NCI-H2081 treated with DMSO at 0.1 percent for 48 hours (cell line): Measurements from ENCODE around the gene NYAP2.

ENCODE experiments used
- DNase-seq: peaks from one replicate; lab custom pipeline; 2025; lab: John Stamatoyannopoulos, UW

The NYAP2 gene

DNA sequence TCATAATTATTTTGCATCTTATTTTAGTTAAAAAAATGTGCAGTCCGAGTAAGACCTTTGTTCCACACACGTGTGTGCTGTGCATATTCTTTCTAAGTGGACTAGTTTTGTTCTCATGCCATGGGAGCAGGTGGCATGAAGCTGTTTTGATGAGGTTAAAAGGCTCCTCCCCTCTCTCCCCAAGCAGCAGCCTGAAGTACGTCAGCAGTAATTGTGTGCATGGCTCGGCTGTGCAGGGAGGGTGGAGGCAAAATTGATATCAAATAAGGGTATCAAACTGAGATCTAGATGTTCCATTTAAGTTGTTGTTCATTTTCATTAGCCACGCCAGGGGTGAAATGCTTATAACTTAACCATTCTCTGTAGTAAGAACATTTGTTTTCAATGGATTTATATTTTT is at the start of gene NYAP2:
Gene NYAP2 (plus strand): TSS at position 207 of the 400 bp plus-strand sequence. CDS start 9,171 bp downstream, outside the sequence.
- DNase-seq = peak; percentile 84

DNA sequence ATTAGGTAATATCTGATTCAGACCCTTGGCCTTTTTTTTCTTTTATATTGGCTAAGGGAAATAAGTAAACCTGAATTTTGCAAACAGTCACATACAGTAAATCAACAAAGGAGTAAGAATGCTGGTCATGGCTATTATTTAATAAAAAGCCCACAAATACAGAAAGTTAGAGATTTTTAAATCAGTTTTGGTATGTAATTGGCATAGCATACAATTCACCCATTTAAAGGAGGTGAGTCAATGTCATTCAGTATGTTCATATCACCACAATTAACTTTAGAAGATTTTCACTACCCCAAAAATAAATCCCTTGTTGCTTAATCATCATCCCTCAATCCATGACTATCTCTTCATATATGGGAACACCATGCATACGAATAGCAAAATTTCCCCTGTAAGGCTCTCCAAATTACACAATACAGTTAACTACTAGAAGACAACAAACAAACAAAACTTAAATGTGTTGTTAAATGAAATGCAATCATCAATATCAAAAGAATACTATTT is 45.9 kb upstream of the NYAP2 start:
- DNase-seq = no peak

DNA sequence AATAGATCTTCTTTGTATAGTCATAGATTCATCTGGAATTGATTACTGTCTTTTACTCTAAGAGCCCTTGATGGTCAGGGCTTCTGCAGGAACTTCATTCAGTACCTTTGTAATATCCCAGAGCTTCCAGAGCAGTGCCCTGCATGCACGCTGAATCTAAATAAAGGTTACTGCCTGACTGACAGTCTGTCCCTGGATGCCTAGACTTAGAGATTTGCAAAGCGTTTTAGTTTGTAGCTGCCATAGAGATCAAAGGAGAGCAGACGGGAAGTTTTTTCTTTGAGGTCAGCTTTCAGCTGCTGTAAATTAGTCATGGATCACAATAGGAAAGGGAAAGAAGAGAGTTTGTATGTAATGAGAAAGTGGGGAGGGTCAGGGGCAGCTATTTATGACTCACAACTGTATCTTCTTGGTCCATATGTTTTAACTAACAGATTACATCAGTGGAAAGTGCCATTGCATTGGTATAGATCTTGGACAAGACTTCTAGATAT is 45.2 kb upstream of the NYAP2 start:
- DNase-seq = no peak

DNA sequence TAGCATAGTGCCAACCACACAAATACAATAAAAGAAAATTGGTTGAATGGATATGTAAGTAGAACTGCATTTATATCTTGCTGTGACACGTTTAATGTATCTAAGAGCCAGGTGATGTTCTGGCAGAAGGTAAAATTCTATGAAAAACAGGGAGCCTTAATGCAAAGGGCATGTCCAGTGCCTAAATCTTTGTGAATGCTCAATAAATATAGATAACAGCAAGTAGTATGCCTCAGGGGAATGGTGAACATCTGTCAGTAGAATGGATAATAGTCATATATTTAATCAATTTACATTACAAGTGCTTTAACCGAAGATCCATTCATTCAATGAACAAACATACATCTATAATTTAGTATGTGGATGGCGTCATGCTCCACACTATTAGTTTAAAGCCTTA is 43.7 kb upstream of the NYAP2 start:
- DNase-seq = peak; percentile 99

DNA sequence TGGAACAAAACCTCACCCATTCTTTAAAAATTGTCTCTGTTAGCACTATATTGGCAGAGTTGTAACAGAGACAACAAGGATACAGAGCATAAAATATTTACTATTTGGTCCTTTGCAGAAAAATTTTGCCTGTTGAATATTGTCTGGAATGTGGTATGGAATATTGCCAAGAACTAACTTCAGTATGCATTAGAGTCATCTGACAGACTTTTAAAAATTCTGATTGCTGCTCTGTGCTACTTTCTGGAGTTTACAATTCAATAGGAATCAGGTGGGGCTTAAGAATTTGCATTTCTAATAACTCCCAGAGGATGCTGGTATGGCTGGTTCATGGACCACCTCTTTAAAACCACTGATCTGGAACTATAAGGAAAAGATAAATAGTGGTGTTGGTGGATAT is 32.8 kb upstream of the NYAP2 start:
- DNase-seq = no peak

DNA sequence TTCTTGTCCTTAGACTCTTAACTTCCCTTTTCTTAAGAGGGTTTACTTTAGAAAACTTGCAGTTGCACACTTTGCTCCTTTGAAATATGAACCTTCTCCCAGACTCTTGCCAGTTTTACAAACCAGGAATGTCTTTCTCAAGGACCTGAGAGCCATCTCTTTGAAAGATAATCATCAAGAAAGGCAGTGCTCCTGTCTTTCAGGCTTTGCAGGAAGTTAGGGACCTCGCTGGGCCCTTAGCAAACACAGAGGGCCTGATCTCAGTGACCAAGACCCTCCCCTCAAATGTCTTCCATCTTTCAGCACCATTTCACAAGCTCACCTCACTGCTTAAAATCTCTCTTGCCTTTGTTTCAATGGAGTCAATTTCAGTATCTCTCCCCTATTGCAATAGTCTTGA is 32.0 kb upstream of the NYAP2 start:
- no peak for DNase-seq

DNA sequence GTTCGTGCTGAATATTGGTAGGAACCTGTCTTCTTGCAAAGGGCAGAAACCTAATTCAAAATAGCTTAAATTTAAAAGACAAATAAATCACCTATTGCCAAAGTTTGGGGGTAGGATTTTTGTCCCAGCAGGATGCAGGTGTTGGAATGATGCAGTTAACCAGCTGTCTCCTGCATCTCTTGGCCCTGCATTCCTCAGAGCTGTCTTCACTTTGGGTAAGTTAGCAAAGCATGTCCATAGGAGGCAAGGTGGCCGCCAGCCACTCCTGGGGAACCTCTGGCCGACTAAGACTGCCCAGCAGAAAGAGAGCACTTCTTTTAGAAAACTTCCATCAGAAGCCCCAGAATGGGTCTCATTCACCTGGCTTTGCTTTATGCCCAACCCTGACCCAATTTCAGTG is 20.5 kb upstream of the NYAP2 start:
- no peak for DNase-seq

DNA sequence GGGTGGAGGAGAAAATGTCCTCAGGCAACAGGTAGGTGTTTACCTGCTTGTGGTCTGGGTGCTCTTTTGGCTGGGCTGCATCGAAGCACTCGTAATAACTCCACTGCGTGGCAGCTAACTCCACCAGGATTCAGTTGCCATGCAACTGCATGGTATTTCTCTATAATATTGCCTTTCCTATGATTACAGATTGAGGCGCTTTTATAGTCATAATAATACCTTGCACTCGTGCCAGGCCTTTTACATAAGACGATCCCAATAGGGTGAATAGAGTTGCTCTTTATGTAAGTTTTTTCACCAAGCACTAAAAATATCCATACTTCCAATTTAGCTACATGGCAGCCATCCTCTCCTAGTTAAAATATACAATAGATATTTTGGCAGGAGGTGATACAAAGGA is 19.7 kb upstream of the NYAP2 start:
- DNase-seq = peak; percentile 92

DNA sequence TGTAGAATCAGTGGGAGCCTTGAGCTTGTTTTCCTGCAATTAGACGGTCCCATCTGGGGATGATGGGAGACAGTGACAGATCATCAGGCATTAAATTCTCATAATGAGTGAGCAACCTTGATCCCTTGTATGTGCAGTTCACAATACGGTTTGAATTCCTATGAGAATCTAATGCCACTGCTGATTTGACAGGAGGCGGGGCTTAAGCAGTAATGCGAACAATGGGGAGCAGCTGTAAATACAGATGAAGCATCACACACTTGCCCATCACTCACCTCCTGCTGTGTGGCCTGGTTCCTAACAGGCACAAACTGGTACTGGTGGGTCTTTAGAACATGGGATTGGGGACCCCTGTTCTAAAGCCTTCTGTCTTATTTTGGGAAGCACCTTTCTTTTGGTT is 17.9 kb upstream of the NYAP2 start:
- no peak for DNase-seq

DNA sequence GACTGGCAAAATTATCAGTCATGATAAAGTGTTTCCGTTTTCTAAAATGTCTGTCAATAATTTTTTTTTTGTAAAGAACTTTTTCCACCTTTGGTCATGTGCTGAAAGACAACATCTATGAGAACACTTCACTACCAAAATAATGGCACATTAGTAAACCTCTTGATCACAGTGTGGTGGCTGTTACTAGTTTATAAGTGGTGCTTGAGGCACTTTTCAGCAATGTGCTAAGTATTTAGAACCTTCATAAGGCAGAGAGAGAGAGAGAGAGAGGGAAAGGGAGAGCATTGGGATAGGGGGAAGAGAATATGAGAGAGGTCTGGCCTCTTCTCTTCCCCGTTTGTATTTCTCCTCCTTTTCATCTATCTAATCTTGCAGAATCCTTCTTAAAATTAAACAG is 1.1 kb upstream of the NYAP2 start:
- DNase-seq = no peak

DNA sequence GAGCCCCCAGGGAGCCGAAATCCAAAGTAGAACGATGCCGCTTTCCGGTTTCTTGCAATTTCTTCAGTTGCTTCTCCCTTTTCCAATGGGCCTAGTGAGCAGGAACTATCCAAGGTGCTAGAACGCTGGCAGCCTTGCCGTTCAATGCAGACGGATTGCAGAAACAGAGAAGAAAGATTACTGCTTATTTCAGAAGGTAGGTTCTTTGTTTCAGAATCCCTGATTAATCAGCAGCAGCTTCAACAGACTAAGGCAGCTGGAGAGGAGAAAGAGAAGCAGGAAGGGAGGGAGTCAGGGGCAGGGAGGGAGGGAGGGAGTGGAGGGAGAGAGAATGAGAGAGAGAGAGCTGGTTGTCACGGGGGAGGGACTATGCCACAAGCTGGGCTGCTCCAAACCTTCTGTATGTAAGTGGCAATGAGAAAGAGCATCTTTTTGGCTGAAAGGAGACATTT is 576 bp downstream of the NYAP2 start:
- no peak for DNase-seq

DNA sequence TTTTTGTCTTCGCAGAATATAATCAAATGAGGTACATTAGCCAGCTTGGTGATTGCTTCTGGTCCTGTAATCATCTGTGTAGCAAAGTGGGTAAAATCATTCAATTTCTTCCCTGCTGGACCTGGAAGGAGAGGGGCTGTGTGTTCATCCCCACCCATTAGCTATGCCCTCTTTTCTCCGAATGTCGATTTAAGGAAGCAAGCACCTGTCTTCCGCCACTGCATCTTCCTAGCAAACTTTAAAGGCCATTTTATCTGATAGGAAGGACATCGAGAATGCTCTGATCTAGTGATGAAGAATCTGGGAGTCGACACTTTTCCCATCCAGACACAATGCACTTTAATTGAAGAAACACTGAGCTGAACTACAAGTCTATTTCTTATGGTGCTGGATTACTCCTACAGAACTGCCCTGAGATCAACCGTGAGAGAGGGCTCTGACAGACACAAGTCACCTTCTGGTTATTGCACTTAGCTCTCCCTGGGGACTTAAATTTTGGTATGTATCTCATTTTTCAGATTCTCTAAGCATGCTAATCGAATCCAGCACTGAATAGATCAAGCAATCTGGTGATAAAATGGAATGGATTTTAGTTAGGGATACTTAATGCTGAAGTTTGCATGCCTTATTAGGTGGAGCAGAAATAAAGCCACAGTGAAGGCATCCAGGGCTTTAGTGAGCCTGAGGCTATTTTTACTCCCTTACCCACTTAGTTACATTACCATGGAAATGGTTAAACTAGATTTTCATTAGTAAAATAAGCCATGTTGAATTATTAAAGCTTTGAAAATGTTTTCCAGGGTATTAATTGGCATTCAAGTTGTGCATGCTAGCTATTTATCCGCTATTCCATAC is 1.3 kb downstream of the NYAP2 start:
- no peak for DNase-seq

DNA sequence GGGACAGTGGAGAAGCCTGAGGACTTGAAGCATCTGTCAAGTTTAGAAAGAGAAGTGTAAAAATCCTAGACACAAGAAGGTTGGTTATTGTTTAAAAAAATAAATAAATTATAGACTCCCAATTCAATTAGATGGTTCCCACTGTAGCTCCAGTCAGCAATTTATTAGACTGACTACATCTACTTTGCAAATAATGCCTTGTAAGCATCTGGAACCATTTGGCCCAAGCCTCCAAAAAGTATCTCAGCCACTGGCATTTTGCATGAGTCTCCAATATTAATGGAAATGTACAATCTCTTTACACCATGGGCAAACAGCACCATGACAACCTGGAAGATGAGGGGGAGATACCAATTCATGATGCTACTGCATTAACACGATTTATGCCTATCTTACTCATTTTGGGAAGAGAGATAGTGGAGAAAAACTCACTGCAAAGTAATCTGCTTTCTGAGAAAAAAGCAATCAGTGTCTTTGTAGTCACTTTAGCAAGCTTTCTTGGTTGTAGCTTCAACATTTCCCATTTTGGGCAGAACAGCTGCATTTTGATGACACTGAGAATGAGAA is 2.8 kb downstream of the NYAP2 start:
- DNase-seq = no peak

DNA sequence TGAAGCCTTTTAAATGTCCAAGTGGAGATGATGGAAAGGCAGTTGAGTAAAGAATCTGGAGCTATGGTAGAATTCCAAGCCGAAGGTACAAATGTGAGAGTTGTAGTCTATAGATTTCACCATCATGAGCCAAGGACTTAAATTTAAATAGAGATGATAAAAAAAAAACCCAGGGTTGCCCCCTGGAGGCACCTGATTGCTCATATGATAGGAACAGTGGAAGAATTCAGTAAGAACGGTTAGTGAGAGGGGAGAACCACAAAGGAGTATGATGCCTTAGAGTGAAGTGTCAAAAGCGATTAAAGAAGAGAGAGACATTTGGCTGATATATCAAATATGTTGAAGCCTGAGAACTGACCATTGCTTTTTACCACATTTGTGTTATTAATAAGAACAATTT is 11.9 kb downstream of the NYAP2 start:
- DNase-seq = no peak

DNA sequence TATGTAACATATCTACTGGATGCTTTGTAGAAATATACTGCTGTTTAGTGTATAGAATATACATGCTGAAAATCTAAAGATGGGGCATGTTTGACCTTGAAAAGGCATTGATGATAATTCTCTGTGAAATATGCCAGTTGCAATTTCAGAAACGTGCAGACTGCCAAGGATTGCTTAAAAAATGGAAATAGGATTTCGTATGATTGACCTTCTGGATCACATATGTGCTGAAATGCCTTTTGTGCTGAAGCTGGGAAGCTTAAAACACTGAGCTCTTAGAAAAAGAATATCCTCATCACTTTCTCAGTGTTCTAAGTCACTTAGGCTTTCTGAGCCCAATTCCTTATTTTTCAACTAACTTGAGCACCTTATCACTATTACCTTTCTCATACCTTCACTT is 14.3 kb downstream of the NYAP2 start:
- no peak for DNase-seq

DNA sequence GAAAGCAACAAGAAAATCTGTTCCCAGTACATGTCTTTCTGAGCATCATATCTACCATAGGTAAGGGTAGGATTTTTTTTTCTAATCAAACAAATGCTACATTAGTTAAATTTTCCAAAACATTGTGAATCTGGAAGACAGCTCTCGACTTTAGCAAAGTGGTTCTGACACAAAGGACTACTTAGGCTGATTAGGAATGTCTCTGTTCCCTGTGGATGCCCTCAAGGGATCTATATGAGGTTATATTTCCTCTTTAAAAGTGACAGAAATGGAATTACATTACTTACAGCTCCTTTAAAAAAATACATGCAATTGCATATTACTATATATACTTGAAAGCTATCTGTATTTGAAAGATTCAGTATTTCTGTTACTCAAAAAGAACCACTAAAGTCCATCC is 15.4 kb downstream of the NYAP2 start:
- no peak for DNase-seq

DNA sequence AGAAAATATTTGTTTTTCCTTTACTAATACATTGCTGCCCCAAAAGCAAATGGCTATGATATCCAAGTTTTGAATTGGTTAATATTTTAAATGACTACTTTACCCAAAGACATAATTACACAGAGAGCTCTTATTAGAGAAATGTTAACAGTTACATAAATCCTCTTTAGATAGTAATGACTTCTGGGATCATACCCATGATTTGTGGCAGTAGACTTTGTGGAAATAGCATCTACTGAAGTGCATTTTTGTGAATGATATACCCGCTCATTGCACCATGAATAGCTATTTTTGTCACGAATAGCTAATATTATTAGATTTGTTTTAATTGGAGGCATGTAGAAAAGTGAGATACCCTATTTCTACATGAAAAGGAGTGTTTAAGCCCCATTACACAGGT is 15.8 kb downstream of the NYAP2 start:
- no peak for DNase-seq

DNA sequence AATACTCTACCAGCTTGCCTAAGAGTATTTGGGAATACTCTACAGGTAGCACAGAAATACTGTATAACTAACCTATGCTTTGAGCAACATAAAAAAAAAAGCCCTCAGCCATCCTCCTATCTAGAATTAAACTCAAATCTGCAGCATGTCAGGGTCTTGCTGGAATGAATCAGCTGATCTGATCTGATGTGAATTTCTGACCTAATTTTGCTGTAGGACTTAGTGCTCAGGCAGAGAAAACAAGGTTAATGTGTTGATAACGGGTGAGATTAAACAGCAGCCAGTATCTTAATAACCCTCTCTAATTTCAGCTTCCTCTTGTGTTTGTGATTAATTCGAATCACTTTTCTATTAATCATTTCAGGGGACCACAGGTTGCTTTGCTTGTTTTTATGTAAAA is 16.3 kb downstream of the NYAP2 start:
- DNase-seq = no peak

DNA sequence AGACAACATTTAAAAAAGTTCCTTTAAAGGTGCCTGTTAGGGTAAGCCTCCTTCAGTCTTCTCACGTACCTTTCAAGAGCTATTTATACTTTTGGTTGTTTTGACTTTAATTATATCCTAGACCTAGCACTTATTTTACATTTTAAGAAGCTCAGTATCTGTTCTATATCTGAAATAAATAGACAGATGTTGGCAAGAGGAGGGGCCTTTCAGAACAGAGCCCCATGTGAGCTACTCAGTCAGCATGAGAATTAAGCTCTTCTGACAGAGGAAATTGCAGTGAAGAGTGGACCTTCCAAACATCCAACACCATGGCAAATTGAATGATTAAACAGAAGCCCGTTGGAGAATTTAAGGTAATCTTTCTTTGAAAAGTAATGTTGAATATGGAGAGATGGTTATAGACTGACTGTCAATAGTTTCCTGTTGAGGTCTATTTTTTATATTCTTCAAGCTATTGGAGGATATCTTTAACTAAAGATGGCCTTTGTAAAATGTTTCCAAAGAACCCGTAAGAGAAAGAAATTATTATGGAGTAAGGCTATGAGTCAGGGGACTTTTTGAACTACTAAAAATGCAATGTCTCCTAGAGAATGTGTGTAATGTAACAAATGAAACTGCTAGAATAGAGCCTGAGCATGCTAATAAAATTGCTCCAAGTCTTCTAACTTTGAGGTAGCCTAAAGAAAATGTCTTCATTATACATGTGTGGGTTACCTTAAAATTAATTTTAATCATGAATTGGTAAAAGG is 17.3 kb downstream of the NYAP2 start:
- DNase-seq = no peak

DNA sequence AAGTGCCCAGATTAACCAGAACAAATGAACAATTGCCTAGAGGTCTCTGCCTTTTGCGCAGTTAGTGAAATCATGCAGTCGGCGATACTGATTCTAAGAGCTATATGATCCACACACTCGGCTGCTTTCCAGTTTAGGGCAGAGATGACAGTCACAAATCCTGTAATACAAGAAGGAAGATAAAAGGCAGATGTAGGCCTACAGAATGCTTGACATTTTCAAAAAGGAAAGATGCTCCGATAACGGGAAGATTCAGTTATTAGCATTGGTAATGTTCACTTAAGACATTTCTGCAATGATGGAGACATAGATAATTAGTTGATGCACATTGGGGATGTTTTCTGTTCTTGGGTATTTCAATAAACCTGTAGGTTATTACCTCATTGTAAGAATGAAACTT is 19.5 kb downstream of the NYAP2 start:
- no peak for DNase-seq

DNA sequence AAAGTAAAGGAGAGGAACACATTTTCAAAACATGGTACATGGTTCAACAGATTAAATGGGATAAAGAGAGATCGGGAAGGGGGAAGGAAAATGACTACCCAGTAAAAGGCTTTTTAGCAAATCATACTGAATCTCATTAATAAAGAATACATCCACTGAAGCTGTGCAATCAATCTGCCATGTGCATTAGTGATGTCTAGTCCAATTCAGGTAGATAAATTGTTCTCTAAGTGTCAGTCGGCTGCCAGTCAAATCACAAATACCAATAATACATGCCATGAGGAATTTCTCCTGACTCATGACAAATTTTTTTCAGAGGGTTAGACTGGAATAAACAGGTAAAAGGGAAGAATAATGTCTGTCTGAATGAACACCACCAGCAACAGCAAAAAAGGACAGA is 22.6 kb downstream of the NYAP2 start:
- no peak for DNase-seq

DNA sequence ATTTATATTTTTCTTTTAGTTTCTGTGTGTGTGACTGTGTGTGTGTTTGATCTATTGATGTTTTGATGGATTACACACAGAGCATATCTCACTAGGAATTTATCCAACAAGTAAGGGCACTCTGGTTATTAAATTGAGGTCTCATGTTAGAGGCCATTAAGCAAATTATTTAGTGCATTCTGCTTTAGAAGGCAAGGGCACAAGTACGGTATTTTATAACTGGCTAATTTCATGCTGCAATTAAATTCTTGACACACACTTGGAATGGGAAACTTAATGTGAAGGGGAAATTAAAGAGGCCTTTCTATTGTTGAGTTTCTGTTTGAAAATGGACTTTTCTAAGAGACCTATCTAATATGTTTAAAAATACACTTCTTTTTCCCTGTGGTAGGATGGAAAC is 25.8 kb downstream of the NYAP2 start:
- no peak for DNase-seq

DNA sequence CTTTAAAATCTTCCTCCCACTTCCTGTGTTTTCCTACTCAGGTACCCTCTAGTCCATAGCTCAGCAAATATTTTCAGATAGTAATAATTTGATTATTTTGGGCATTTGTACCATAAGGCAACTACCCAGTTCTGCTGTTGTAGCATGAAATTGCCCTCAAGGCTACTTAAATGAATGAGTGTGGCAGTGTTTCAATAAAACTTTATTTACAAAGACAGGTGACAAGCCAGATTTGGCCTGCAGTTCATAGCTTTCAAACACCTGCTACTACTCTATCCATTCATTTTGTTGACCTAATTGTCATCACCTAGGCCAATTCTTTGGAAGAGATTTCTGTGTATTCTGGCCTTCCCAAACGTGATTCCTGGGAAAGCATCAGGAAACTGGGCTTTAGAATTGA is 28.9 kb downstream of the NYAP2 start:
- peak; percentile 82 for DNase-seq
